Loucy (cell line): Measurements from ENCODE around the gene VAV3.
"Not testable (repeated sequence)": the region's sequence is repeated elsewhere in the genome, so short reads cannot be mapped to it uniquely, and the experiment has no call there.

Experiments
- H2AFZ ChIP-seq: fragments of 200-600 bp; sonication (generic); 2 replicates; pipeline ENCODE4 v1.6.0; 2016; ENCODE audit warnings: antibody characterized with exemption, mild to moderate bottlenecking, low read length, moderate library complexity
- H3F3A ChIP-seq: fragments of 200-600 bp; 2 replicates; pipeline ENCODE4 v1.6.0; 2016; ENCODE audit warnings: antibody characterized with exemption, low read depth, mild to moderate bottlenecking
- H3K27me3 ChIP-seq: fragments of 200-600 bp; sonication (generic); 2 replicates; pipeline ENCODE4 v1.6.1; 2014; ENCODE audit warnings: low read length, mild to moderate bottlenecking; ENCODE audit not compliant: insufficient read depth, poor library complexity, severe bottlenecking
- H3K36me3 ChIP-seq: fragments of 200-600 bp; sonication (generic); 2 replicates; pipeline ENCODE4 v1.6.1; 2016; ENCODE audit warnings: low read length; ENCODE audit not compliant: insufficient read depth
- H3K4me1 ChIP-seq: fragments of 200-600 bp; sonication (generic); 2 replicates; pipeline ENCODE4 v1.5.1; 2014; ENCODE audit warnings: low read length, mild to moderate bottlenecking; ENCODE audit not compliant: insufficient read depth, poor library complexity, severe bottlenecking
- H3K4me2 ChIP-seq: fragments of 200-600 bp; sonication (generic); 2 replicates; pipeline ENCODE4 v1.6.0; 2014; ENCODE audit warnings: antibody characterized with exemption, low read length, low read depth, mild to moderate bottlenecking; ENCODE audit not compliant: poor library complexity, severe bottlenecking
- H3K4me3 ChIP-seq: fragments of 200-600 bp; sonication (generic); 2 replicates; pipeline ENCODE4 v1.5.1; 2014; ENCODE audit warnings: low read length, mild to moderate bottlenecking, mixed read lengths; ENCODE audit not compliant: poor library complexity, severe bottlenecking
- H3K79me2 ChIP-seq: fragments of 200-600 bp; sonication (generic); 2 replicates; pipeline ENCODE4 v1.6.1; 2014; ENCODE audit warnings: low read length; ENCODE audit not compliant: insufficient read depth
- H3K9ac ChIP-seq: fragments of 200-600 bp; sonication (generic); 2 replicates; pipeline ENCODE4 v1.6.0; 2014; ENCODE audit warnings: mild to moderate bottlenecking, low read depth, low read length, moderate library complexity; ENCODE audit not compliant: poor library complexity, severe bottlenecking
- H3K9me2 ChIP-seq: fragments of 200-600 bp; sonication (generic); replicated peaks from 2 replicates; pipeline ENCODE4 v1.6.1; 2016; ENCODE audit warnings: low read depth, low read length, mixed read lengths
- H3K9me3 ChIP-seq: fragments of 200-600 bp; sonication (generic); 2 replicates; pipeline ENCODE4 v1.6.1; 2014; ENCODE audit warnings: mild to moderate bottlenecking, antibody characterized with exemption, low read length, low read depth; ENCODE audit not compliant: insufficient read depth
- H4K20me1 ChIP-seq: fragments of 200-600 bp; sonication (generic); 2 replicates; pipeline ENCODE4 v1.6.0; 2014; ENCODE audit warnings: antibody characterized with exemption, low read length, mild to moderate bottlenecking; ENCODE audit not compliant: insufficient read depth, poor library complexity, severe bottlenecking
- EZH2phosphoT487 ChIP-seq: fragments of 200-600 bp; IDR thresholded peaks from 2 replicates; pipeline ENCODE4 v1.6.1; 2018; ENCODE audit warnings: antibody characterized with exemption, mild to moderate bottlenecking, moderate library complexity, borderline replicate concordance
- TF ChIP-seq, protein P1 (sequence below): fragments of 200-600 bp; sonication (generic); conservative IDR thresholded peaks from 2 replicates; pipeline ENCODE4 v1.5.1; 2014; ENCODE audit warnings: mild to moderate bottlenecking, antibody characterized with exemption, low read length

Gene VAV3

DNA sequence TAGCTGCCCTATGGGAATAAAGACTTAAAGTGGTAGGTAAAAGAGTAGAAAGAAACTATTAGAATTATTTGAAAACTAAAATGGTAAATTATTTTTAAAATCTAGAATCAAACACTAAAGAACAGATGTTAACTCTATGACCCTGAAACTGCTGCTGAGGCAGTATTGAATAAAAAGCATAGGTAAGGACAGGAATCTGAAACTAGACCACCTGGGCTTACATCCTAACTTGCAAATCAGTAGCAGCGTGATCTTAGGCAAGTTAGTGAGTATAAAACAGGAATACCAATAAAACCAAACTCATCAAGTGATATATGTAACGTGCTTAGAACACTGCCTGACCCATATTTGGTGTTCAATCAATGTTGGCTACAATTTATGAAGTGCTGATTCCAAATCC lies 257.9 kb downstream of the VAV3 start:
- Histone ChIP-seq H3K9me2 (no peaks in the 10 kb centered on the region), H3K4me2 (no peak overlapping the region), H3K9ac (no peak overlapping the region), H3F3A (no peaks in the 10 kb centered on the region), H2AFZ (no peak overlapping the region), H4K20me1 (no peaks in the 10 kb centered on the region), H3K79me2 (peaks cover 2% of the 10 kb centered on the region; the same call in 1 of the 2 replicates), H3K27me3 (no peaks in the 10 kb centered on the region), H3K4me1 (no peaks in the 10 kb centered on the region), H3K4me3 (no peak overlapping the region), H3K9me3 (peaks cover 9% of the 10 kb centered on the region), H3K36me3 (peaks cover 84% of the 10 kb centered on the region)
- TF ChIP-seq, protein P1, sequence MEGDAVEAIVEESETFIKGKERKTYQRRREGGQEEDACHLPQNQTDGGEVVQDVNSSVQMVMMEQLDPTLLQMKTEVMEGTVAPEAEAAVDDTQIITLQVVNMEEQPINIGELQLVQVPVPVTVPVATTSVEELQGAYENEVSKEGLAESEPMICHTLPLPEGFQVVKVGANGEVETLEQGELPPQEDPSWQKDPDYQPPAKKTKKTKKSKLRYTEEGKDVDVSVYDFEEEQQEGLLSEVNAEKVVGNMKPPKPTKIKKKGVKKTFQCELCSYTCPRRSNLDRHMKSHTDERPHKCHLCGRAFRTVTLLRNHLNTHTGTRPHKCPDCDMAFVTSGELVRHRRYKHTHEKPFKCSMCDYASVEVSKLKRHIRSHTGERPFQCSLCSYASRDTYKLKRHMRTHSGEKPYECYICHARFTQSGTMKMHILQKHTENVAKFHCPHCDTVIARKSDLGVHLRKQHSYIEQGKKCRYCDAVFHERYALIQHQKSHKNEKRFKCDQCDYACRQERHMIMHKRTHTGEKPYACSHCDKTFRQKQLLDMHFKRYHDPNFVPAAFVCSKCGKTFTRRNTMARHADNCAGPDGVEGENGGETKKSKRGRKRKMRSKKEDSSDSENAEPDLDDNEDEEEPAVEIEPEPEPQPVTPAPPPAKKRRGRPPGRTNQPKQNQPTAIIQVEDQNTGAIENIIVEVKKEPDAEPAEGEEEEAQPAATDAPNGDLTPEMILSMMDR = no peak
- no peak for TF ChIP-seq EZH2phosphoT487

DNA sequence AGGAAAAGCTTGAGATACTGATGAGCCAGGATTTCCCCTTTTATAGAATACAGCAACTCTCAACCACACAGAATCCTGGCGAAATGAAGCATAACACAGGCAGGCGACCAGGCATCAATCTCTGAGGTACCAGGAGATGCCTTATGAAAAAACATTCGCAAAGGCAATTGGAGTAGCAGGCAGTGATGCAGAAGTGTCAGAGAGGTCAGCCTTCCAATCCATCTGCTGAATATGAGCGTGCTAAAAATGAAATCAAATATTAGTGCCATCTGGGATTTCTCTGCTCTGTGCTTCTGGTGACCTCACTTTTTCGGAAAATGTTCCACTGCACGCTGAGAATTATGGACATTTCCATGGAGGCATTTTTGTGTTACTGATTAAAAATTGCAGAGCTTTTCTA lies 258.8 kb downstream of the VAV3 start:
- Histone ChIP-seq H3K9me3 (peaks cover 4% of the 10 kb centered on the region), H4K20me1 (no peaks in the 10 kb centered on the region), H3K9me2 (no peaks in the 10 kb centered on the region), H3K9ac (no peak overlapping the region), H2AFZ (no peak overlapping the region), H3K4me3 (no peak overlapping the region), H3K27me3 (no peaks in the 10 kb centered on the region), H3K4me1 (no peaks in the 10 kb centered on the region), H3K79me2 (no peaks in the 10 kb centered on the region), H3K36me3 (peaks cover 79% of the 10 kb centered on the region), H3K4me2 (no peak overlapping the region), H3F3A (no peaks in the 10 kb centered on the region)
- TF ChIP-seq, protein P1 = no peak
- no peak for TF ChIP-seq EZH2phosphoT487

DNA sequence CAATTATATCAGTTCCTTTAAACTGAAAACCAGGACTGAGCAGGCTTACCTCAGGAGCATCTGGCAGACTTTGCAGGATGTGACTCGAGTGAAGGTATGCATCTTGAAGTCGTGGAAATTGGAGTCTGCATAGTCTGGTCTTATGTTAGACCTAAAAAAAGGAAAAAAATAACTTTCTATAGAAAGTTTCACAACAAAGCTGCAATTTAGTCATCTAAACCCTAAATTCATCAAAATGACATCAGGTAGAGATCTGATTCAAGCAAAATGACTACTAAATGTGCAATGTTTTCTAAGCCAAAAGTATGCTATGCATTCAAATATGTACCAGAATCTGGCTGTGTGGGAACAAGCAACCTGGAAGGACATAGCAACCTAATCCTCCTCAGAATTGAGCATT lies 260.1 kb downstream of the VAV3 start:
- no peak overlapping the region for H3K9ac ChIP-seq
- H3K9me3 ChIP-seq = no peaks in the 10 kb centered on the region
- H3K4me1 ChIP-seq = no peaks in the 10 kb centered on the region
- no peaks in the 10 kb centered on the region for H4K20me1 ChIP-seq
- TF ChIP-seq EZH2phosphoT487 = no peak
- H3K79me2 ChIP-seq = no peaks in the 10 kb centered on the region
- H3K36me3 ChIP-seq = peaks cover 70% of the 10 kb centered on the region
- no peaks in the 10 kb centered on the region for H3F3A ChIP-seq
- H3K4me2 ChIP-seq = no peak overlapping the region
- no peaks in the 10 kb centered on the region for H3K9me2 ChIP-seq
- no peak overlapping the region for H3K4me3 ChIP-seq
- no peaks in the 10 kb centered on the region for H3K27me3 ChIP-seq
- no peak overlapping the region for H2AFZ ChIP-seq

DNA sequence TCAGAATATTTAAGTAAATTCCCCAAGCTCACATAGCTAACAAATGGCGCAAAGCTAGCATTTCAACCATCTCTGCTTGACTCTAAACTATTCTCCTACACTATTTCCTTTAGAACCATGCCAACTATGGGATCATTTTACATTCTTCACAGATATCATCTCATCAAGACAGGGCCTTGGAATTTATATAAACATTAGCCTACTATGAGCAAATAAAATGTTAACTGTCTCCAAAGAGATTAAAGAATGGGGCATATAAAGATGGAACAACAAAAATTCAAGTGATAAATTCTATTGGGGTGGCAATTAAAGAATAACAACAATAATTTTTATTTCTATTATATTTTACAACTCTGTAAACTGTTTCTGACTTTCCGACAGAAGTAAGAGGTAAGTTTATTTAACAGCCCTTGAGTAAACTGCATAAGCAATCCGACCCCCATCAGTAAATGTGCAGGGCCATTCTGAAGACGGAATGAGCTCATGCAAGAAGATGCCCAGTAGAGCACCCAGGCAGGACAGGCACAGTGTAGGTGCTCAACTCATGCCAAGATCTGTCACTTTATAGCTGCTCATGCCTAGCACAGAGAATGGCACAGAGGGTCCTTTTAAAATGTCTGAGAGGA lies 261.9 kb downstream of the VAV3 start:
- no peaks in the 10 kb centered on the region for H4K20me1 ChIP-seq
- no peak overlapping the region for H2AFZ ChIP-seq
- no peaks in the 10 kb centered on the region for H3K9me3 ChIP-seq
- TF ChIP-seq EZH2phosphoT487 = no peak
- TF ChIP-seq, protein P1 = no peak
- no peak overlapping the region for H3K4me3 ChIP-seq
- H3K9ac ChIP-seq = no peak overlapping the region
- no peaks in the 10 kb centered on the region for H3K4me1 ChIP-seq
- H3K9me2 ChIP-seq = no peaks in the 10 kb centered on the region
- peaks cover 74% of the 10 kb centered on the region for H3K36me3 ChIP-seq
- no peaks in the 10 kb centered on the region for H3K79me2 ChIP-seq
- H3K4me2 ChIP-seq = no peak overlapping the region
- no peaks in the 10 kb centered on the region for H3K27me3 ChIP-seq
- H3F3A ChIP-seq = no peaks in the 10 kb centered on the region

DNA sequence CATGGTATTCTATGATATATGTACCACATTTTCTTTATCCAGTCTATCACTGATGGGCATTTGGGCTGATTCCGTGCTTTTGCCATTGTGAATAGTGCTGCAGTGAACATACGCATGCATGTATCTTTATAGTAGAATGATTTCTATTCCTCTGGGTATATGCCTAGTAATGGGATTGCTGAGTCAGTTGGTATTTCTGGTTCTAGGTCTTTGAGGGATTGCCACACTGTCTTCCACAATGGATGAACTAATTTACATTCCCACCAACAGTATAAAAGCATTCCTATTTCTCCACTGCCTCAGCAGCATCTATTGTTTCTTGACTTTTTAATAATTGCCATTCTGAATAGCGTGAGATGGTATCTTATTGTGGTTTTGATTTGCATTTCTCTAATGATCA lies 264.3 kb downstream of the VAV3 start:
- H3K27me3 ChIP-seq, H3K9me2 ChIP-seq: not testable (repeated sequence)
- peaks cover 79% of the 10 kb centered on the region for H3K36me3 ChIP-seq

More for the DNA sequence above, 264.3 kb downstream of the VAV3 start:
- not testable (repeated sequence) for H3F3A ChIP-seq, H3K9me3 ChIP-seq, H3K4me1 ChIP-seq, H3K9ac ChIP-seq, H3K4me2 ChIP-seq, H3K79me2 ChIP-seq, H3K4me3 ChIP-seq, H2AFZ ChIP-seq, H4K20me1 ChIP-seq
